HG03469 (cell line): ENCODE data around the gene TRAPPC5.

ENCODE experiments used
- ATAC-seq: cut with Tn5 transposase; IDR thresholded peaks from one replicate; pipeline ENCODE4 v1.9.1; 2021; ENCODE audit warnings: mild to moderate bottlenecking, moderate library complexity, moderate number of reproducible peaks; ENCODE audit not compliant: unreplicated experiment

TRAPPC5 gene

DNA sequence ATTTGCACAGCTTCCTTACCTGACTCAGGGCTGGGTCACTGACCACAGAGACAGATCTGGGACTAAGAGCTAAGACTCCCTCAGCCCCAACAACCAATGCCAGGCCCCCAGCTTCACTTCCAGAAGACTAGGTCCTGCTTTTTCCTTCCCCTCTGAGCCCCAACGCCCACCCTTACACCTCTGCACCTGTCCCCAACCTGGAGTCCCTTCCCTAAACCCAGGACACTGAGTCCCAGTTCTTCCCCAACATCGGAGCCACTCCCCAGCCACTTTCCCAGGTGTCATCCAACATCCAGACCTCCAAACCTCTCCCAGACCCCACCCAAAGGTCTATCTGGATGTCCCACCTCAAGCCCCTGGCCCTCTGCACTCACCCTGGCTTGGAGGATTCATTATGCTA lies 18.4 kb downstream of the TRAPPC5 start:
- no peak for ATAC-seq

DNA sequence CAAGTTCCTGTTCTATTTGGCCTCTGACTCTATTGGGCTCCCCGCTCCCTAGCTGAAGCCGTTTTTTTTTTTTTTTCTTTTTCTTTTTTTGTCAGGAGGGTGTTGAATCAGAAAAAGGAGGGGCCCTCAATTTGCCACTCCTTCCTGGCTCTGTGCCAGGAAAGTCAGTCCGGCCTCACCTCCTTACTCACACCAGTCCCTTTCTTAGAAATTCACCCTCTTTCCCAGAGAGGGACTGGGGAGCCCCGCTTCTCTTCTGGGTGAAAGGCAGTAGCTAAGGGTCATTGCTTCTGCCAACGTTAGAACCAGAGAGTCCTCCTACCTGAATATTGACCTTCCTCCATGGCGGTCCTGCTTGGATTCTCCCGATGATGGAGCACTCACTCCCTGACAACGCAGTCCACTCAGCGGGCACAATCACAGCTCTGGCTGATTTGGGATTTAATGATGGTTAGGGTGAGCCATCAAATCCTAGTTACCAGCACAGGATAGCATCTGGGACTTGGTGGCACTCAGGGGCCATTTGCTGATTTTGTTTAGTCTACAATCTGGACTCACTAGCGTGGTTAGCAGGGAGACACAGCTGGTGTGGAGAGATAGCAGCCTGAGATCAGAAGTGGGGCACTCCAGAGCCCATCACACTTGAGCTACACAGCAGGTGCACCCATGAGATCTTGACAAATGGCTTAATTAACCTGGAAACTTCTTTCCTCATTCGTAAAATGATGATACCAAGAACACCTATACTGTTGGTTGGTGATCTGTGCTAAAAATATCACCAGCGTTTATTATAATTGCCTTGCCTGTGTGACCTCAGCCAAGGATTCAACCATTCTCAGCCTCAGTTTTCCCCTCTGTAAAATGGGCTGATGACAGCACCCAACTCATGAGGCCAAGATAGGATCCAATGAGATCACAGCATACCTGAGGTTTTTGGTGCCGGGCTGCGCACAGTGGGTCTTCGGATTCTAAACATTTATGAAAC lies 19.1 kb downstream of the TRAPPC5 start:
- no peak for ATAC-seq

DNA sequence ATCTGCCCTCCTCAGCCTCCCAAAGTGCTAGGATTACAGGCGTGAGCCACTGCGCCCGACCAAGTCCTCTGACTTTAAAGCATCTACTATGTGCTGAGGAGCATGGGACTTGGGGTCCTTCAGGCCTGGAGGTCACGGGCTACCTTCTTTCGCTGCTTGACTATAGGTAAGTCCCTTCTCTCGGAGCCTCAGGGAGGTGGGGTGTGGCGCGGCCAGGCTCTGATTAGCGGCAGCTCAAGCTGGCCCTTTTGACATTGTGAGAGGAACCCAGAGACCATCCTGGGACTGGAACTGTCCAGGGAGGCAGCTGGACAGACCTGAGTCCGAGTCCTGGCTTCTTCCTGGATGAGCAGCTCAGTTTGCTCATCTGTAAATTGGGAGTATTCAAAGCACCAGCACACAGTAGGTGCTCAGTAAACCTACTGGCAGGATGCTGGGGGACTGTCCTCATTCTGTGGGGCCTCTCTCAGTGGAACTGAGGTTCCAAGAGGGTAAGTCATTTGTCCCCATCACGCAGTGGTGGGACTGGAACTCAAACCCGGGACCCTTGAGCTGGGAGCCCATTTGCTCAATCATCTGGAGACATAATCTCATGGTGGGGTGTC lies 20.5 kb downstream of the TRAPPC5 start:
- no peak for ATAC-seq

DNA sequence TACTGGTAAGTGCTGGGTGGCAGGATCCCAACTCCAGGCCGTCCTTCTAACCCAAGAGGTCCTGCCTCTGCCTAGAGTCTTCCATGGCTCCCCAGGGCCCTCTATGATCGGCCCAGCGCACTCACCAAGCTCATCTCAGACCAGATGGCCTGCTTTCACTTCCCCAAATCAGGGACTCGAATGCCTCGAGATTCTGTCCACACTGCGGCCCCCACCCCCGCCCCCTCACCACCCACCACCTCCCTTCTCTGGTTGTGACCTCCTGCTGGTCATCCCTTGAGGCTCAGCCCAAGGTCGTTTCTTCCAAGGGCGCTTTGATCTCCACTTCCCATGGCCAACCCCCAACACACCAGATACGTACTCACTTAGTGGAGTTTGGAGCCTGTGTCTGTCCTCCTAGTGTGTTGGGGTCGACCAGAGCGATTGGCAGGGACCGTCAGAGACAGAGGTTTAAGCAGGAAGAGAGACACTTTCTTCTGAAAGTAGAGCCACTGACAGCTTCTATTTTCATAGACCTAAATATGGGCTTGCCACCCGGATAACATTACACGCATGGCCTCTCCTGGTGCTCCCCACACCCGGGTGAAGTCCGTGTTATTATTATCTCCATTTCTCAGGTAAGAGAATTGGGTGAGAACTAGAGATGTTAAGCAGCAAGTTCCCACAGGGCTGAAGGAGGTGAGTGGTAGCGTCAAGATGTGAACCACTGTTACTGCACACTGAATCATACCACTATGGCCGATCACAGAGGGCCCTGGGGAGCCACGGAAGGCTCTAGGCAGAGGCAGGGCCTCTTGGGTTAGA lies 21.2 kb downstream of the TRAPPC5 start, which contains the start of gene FCER2:
Gene FCER2 (minus strand): TSS at position 478 of the 804 bp plus-strand sequence. CDS start 2,371 bp downstream, outside the sequence.
- ATAC-seq, result peak; percentile 33

DNA sequence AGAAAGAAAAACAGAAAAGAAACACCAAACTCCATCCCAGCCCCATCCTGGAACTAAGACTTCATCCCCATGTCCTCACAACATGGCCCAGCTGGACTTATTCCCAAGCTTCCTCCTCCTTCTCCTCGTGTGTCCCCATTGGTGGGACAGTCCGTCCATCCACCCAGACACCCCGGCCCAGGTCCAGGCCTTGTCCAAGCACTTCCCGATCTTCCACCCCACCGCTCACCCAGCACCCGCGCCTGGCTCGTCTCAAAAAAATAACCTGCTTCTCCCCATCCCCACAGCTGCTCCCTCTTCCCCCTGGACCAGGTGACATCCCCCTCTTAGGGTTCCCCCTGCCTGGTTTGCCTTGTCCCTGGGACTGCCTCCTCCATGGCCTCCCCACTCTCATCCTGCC lies 22.7 kb downstream of the TRAPPC5 start:
- ATAC-seq, result no peak

DNA sequence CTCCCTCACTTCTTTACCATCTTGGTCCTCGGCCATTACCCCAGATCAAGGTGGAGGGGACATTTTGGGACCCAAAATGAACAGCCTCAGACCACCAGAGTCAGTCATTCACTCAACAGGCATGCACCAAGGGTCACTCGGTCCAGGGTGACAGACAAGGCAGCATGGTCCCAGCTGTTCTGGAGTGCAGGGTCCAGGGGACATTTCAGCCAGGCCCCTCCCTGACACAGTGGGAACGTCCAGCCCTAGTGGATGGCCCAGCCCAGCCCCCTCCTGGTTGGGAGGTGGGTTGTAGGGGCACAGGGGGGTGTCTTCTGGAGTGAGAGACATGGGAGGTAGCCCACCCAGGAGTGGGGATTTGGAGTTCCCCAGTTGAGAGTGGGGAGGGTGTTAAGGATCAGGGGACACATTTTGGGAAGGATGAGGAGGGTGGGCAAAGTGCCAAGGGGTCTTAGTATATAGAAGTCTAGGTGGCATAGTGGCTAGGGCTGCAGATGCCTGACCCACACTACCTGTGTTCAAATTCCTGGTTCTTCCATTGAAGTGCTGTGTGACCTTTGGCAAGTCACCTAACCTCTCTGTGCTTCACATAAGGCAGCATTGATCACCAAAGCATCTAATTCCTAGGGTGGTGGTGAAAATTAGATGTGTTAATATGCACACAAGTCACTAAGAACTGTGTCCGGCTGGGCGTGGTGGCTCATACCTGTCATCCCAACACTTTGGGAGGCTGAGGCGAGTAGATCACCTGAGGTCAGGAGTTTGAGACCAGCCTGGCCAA lies 23.8 kb downstream of the TRAPPC5 start:
- no peak for ATAC-seq

DNA sequence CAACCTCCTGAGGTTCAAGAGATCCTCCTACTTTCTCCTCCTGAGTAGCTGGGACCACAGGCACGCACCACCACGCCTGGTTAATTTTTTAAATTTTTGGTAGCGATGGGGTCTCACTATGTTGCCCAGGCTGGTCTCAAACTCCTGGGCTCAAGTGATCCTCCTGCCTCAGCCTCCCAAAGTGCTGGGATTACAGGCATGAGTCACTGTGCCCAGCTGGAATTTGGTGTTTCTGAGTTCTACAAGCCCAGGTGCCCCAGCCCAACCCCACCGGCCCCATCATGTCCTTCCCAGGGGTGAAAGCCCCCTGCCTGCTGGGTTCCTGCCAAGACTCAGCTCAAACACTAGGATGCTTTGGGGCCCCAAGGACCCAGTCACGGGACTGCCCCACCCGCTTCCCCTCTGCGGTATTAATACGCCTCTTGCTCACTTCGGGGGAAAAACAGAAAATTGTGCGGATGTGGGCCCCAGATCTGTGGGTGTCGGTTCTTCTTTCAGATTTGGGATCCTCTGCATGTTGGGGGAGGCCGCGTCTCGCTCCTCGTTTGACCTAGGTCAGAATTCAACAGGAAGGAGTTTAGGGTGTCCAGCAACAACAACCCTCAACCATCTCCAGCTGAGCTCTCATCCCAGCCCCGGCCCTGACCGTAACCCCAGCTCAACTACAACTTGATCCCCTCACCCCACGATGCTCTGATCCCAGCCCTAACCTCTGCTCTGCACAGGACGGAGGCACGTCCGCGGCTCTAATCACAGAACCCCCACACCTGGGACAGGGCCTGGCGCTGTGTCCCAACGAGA lies 25.0 kb downstream of the TRAPPC5 start:
- no peak for ATAC-seq

DNA sequence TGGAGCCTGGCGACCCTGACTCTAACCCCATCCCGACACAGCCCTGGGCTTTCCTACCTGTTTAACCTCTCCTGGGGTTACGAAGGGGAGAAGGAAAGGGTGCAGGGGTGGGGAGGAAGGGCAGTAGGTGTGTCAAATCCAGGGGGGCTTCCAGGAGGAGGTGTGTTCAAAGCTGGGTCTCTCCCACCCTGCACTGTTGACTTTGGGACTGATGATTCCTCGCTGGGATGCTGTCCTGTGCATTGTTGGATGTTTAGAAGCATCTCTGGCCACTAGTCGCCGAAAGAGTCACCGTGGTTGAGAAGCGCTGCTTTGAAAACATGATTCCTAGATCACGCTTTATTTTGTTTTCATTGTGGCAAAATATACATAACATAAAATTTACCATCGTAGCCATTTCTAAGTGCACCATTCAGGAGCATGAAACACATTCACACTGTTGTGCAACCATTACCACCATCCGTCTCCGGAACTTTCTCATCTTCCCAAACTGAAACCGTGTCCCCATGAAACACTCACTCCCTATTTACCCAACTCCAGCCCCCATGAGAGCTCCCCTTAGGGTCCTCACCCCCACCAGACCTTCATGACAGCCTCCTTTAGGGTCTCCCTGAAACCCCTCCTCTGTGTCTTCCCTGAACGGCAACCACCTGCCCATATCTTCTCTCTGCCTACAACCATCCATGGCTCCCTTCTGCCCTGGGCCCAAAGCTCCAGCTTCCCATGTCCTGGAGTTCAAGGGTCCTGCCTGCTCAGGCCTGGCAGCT lies 25.7 kb downstream of the TRAPPC5 start:
- no peak for ATAC-seq

DNA sequence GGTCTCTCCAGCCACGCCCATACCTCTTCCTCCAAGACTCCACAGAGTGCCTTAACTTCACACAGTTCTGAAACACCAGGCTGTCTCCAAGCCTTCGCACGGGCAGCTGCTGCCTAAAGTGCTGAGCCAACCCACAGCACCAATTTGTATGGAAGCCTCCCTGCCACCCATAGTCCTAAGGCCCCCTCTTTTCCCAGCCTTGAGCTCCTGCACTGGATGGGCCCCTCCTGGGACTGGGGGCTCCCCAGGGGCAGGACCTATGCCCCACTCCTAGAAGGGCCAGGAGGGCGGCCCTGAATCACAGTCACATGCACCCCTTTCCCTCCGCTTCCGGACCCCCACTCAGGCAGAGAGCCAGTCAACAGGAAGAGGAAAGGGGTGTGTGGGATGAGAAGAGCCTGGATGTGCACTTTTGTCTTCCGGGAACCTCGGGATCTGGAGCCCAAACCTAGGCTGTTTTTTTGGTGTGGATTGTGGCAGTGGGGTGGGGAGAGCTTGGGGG lies 26.4 kb downstream of the TRAPPC5 start:
- no peak for ATAC-seq

DNA sequence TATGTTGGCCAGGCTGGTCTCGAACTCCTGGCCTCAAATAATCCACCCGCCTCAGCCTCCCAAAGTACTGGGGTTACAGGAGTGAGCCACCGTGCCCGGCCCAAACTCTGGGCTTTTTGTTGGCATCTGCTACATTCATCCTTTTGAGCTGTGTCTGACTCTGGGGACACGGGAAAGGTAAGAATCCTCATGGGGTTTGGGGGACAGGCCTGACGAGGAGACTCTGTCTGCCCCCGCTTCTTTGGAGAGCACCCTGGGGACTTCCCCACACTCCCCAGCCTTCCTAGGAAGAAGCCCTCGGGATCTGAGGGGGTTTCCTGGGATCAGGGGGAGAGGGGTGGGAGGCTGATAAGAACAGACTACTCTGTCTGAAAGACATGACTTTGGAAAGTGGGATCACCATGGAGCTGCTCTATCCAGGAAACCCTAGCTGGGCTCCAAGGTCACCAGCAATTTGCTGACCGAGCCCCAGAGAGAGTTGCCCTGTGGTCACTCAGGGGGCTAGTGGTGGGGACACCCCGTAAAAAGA lies 29.4 kb downstream of the TRAPPC5 start:
- no peak for ATAC-seq

DNA sequence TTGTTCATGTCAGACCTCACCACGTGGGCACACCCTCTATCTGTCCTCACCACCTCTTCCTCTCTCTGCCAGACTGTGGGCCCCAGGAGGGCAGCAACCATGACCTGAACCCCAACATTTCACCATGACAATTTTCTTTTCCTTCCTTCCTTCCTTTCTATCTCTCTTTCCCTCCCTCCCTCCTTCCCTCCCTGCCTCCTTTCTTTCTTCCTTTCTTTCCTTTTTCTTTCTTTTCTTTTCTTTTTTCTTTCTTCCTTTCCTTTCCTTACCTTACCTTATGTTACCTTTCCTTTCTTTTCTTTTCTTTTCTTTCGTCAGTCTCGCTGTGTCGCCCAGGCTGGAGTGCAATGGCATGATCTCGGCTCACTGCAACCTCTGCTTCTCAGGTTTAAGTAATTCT lies 30.0 kb downstream of the TRAPPC5 start:
- no peak for ATAC-seq

DNA sequence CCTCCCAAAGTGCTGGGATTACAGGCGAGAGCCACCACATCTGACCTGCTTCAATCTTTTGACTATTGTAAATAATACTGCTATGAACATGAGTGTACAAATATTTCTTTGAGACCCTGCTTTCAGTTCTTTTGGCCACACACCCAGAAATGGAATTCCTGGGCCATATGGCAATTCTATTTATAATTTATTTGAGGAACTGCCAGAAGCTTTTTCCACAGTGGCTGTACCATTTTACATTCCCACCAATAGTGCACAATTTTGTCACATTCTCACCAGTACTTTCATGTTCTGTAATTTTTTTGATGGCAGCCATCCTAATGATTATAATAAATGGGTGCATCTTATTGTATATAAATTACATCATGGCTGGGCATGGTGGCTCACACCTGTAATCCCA lies 35.0 kb downstream of the TRAPPC5 start:
- ATAC-seq, result no peak

DNA sequence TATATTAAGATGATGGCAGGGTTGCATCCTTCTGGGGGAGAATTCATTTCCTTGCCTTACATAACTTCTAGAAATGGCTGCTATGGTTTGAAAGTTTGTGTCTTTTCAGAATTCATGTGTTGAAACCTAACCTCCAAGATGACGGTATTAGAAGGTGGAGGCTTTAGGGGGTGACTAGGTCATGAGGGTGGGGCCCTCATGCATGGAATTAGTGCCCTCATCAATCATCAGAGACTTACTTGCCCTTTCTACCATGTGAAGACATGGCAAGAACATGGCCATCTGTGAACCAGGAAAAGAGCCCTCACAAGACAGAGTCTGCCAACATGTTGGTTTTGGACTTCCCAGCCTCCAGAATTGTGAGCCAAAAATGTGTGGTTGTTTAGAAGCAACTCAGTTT lies 36.1 kb downstream of the TRAPPC5 start:
- ATAC-seq, result no peak

DNA sequence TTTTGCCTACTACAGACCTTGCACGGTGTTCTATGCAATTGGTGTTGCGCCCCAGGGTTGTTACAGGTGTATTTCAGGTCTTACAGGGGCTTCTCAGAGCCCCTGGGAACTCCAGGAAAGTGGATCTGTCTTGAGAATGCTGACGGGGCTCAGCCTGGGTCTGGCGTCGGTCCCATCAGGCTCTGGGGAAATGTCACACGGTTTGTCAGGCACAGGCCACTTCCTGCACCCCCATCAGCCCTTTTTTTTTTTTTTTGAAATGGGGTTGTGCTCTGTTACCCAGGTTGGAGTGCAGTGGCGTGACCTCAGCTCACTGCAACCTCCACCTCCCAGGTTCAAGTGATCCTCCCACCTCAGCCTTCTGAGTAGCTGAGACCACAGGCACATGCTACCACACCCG lies 38.0 kb downstream of the TRAPPC5 start:
- no peak for ATAC-seq

DNA sequence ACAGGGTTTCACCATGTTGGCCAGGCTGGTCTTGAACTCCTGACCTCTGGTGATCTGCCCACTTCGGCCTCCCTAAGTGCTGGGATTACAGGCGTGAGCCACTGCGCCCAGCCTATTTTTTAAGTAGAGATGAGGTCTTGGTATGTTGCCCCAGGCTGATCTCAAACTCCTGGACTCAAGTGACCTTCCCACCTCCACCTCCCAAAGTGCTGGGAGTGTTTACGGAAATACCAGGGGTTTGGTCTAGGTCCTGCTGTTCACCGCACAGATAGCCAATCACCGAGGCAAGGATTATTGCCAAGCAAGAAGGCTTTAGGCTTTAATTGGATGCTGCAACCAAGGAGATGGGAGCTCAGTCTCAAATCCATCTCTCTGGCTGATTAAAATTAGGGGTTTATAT lies 39.7 kb downstream of the TRAPPC5 start:
- ATAC-seq, result no peak

DNA sequence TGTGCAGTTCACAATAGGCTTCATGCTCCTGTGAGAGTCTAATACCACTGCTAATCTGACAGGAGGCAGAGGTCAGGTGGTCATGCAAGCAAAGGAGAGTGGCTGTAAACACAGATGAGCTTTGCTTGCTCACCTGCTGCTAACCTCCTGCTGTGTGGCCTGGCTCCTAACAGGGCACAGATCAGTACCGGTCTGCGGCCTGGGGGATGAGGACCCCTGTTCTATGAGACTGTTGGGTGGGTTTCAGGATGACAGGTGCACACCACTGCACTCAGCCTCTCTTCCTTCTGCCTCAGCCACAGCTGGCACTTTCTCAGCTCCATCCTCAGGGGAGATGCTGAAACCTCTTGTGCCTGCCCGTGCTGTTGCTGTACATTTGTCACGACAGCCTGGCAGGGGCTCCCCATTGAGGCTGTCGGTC lies 41.6 kb downstream of the TRAPPC5 start:
- ATAC-seq, result no peak

DNA sequence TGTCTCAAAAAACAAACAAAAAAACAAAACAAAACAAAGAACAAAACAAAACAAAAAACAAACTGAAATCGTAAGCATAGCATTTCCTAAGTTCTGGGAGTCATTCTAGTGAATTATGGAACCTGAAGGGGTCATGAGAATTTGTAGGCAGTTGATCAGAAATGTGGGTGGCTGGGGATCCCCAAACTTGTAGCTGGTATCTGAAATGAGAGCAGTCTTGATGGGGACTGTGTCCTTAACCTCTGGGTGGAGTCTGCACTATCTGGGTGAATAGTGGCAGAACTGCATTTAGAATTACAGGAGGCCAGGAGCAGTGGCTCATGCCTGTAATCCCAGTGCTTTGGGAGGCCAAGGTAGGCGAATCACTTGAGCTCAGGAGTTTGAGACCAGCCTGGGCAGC lies 45.2 kb downstream of the TRAPPC5 start:
- no peak for ATAC-seq

DNA sequence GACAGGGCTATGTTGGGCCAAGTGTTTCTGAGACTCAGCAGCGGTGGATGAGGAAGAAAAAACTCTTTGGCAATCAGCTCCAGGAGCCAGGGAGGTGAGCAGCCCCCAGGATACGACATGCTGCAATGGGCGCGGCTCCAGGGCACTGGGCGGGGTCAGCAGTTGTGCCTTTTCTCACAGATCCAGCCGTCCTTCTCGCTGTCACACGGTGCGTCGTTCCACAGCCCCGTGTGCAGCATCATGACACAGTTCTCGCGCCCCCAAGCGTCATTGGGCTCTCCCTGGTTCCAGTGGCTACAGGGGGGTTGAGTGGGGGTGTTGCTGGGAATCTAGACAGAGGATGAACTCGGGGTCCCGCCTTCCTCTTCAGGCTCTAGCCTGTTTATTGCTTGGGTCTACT lies 48.6 kb downstream of the TRAPPC5 start:
- no peak for ATAC-seq
